ENCODE measurements around the gene ZFP64.
"Not testable (repeated sequence)": the region's sequence is repeated elsewhere in the genome, so short reads cannot be mapped to it uniquely, and the experiment has no call there.

The ZFP64 gene

DNA sequence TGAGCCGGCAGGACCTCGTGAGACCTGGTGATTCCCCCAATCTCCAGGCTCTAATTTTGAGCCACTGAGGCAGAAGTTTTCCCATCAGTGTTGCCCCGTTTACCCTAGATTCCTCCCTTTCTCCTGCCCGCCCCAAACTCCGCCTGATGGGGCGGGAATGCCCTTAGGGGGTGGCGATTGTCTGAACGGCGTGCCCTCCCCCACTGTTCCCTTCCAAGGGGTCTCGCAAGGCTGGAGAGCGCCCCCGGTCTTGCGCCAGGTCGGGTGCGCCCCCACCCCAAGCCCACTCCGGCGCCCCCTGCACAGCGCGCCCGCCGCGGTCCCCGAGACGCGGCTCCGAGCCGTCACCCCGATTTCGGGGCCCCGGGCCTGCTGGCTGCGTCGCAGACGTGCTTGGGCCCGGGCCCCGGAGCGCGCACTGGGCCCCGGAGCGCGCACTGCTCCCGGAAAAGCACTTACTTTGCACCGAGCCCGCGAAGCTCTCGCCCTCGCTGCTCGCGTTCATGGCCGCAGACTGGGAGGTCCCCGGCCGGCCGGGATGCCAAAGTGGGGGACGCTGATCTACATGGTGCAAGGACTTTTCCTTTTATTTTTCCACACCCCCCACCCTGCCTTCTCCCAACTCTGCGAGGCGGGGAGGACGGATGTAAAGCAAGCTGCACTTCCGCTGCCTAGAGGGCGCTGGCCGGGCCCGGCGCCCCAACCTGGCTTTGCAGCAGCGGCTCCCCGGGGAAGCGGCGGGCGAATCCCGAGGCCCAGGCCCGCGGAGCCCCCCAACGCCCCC is at the start of gene ZFP64:
Gene ZFP64 (minus strand): TSS at position 648 of the 784 bp plus-strand sequence. CDS start 143 bp downstream, at position 505.
- peak; percentile 55 for DNase-seq

- no peak for DNase-seq
Observed at GRCh38 chr20:52240802-52241201, 49.2 kb upstream of the ZFP64 start.

- DNase-seq, result no peak
Observed at GRCh38 chr20:52239102-52239501, 47.5 kb upstream of the ZFP64 start.

DNA sequence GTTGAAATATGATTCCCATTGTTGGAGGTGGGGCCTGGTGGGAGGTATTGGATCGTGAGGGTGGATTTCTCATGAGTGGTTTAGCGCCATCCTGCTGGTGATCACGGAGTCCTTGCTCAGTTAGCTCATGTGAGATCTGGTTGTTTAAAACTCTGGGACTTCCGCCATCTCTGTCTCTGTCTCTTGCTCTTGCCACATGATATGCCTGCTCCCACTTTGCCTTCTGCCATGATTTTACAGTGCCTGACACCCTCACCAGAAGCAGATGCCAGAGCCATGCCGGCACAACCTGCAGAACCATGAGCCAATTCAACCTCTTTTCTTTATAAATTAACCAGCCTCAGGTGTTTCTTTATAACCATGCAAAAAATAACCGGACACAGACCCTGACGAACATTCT is 44.7 kb upstream of the ZFP64 start:
- DNase-seq, result no peak

DNA sequence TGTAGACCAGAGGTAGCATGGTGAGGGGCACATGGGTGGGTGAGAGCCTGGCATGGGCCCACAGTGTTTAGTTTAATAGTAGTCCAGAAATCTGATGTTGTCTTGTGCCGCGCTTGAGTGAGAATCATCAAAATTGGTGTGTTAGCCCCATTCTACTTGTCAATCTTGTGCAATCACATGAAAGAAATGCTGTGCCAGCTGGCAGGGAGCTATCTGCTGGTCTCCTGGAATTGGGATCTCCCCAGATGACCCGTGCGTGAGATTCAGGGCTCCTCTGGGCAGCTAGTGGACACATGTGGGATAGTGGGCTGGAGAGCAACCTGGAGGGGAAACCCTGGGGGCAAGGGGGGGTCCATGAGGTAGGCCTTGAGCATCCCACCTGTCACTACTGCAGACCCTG is 43.5 kb upstream of the ZFP64 start:
- DNase-seq, result no peak

DNA sequence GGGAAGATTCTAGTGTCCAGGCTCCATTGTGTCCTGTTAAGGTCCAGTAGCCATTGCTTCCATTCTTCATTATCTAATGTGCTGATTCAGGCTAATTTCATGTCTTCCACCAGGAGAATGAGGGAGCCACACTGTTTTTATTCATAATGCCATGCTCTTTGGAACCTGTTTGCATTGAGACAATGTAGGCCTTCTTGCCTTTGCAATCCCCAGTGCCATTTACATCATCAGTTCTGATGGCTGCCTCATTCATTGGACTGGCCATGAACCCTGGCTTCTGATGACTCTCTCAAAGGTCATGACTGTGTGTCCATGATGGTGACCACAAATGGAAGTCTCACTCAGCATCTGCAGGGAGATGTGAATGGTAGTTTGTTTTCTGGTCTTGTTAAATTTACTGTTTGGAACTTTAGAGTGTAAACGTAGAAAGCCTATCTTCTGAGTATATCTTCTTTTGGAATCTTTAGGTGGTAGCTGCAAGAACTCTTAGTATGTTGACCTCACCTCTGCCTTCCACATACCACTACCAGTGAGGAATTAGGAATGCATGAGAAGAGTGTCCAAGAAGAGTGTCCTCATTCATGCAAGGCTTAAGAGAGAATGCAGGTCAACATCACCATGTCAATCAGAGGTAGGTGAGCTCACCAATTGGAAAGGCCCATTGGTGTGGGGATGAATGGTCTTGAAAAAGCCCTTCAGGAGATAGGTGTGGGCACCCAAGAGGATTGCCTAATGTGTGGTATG is 42.9 kb upstream of the ZFP64 start:
- no peak for DNase-seq

DNA sequence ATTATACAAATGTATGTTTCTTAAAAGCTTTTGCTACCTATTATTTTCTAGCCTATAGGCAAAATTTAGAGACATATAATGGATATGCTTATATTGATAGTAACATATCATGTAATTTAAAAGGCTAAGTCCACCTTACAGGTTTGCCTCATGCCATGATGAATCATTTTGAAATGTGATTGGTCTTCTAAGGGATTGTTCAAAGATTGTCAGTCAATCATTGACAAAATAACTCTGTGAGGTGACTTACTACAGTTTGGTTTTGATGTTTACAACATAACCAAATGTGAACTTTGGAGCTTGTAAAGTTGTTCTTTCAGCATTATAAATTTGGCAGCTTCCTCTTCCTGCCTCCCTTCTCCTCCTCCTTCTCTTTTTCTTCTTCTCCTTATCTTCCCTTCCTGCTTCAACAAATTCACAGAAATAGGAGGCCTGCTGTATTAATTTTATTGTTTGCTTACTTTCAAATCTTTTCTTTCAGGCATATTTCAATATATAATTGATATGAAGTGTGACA is 39.7 kb upstream of the ZFP64 start:
- no peak for DNase-seq

DNA sequence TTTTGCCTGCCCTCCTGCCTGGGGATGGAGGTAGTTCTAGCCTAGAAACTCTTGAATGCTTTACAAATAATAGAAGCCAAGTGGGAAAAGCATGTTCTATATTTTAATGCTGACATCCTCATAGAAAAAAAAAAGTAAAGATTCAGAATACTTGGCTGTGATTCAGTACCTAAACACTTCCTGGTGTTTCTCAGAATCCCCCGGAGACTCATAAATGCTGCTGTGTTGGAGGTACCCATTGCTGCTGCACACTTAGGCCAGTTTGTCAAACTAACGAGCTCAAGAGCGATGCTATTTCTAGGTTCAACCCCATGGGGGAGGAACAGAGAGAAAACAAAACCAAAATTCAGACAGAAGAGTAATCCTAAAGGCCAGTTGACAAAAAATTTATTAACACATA is 38.8 kb upstream of the ZFP64 start:
- DNase-seq, result no peak

- DNase-seq, result not testable (repeated sequence)
Observed at GRCh38 chr20:52229346-52229745, 37.8 kb upstream of the ZFP64 start.

GRCh38 chr20:52226370-52226769 is 34.8 kb upstream of the ZFP64 start:
- DNase-seq, result no peak

- no peak for DNase-seq
Observed at GRCh38 chr20:52224920-52225319, 33.3 kb upstream of the ZFP64 start.

GRCh38 chr20:52221362-52221761 is 29.8 kb upstream of the ZFP64 start:
- DNase-seq, result not testable (repeated sequence)

DNA sequence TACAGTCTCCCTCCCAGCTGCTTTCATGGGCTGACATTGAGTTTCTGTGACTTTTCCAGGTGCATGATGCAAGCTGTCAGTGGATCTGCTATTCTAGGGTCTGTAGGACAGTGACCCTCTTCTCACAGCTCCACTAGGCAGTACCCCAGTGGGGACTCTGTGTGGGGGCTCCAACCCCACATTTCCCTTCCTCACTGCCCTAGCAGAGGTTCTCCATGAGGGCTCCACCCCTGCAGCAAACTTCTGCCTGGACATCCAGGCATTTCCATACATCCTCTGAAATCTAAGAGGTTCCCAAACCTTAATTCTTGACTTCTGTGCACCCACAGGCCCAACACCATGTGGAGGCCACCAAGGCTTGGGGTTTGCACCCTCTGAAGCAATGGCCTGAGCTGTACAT is 29.3 kb upstream of the ZFP64 start:
- not testable (repeated sequence) for DNase-seq

- DNase-seq, result no peak
Observed at GRCh38 chr20:52219441-52219840, 27.9 kb upstream of the ZFP64 start.

DNA sequence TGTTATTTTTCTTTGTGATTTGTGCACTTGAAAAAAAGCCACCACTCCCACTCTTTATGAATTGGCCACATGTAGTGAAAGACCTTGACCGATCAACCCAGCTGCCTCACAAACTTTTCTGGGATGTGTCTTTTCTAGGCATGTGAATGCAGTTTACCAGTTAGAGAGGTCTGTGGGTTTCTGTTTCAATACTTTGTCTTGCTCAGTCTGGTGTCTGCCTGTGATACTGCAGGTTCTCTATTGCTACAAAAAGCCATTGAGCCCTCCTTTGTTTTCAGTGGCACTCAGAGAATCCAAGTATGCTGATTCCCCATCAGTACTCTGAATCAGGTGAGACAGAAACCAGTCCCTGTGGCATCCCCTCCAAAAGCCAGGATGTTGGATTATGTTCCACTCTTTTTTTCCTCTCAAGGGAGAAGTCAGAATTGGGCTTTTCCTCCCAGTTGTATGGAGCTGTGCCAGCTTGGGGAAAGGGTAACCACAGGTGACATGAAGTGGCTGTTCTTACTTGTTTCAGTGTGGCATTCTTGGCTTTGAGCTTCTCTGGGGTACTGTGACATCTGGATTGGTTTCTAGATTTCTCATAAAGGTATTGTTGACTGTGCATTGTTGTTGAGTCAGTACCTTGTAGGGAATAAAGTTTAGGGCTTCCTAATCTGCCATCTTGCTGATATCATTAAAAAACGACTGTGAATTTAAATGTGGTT is 26.3 kb upstream of the ZFP64 start:
- DNase-seq, result no peak

DNA sequence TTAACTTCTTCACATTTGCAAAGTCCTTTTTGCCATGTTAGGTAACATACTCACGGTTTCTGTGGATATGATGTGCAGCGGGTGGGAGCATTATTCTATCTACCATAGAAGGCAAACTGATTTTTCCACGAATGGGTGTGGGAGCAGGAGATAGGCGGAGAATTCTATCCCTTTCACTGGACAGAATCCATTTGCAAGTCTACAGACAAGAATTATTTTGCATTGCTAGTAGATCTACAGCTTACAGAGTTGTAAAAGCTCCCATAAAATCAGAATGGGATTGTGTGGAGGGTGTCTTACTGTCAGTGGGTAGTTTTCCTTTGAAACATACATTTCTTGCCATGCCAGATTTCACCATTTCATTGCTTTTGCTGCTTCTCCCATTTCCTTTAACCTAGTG is 22.4 kb upstream of the ZFP64 start:
- no peak for DNase-seq

DNA sequence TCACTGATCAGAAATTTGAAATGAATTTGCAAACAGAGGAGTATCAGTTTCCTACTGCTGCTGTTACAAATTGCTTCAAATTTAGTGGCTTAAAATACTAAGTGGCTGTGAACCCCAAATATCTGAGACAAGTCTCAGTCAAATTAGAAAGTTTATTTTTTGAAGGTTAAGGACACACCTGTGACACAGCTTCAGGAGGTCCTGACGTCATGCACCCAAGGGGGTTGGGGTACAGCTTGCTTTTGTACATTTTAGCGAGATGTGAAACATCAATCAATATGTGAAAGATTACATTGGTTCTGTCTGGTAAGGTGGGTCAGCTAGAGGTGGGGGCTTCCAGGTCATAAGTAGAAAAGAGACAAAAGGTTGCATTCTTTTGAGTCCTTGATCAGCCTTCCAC is 21.4 kb upstream of the ZFP64 start:
- no peak for DNase-seq

- no peak for DNase-seq
Observed at GRCh38 chr20:52210037-52210990, 18.7 kb upstream of the ZFP64 start.

GRCh38 chr20:52209154-52209571 is 17.6 kb upstream of the ZFP64 start:
- DNase-seq, result no peak

GRCh38 chr20:52207020-52207810 is 15.6 kb upstream of the ZFP64 start:
- DNase-seq, result no peak

- DNase-seq, result no peak
Observed at GRCh38 chr20:52204136-52204535, 12.6 kb upstream of the ZFP64 start.

Measured in MV-4-11 (cell line).